8988T (cell line): ENCODE results near the gene MAGEF1.

Source experiments
- DNase-seq: peaks from one replicate; pipeline ENCODE4 v3.0.0; 2011

Gene MAGEF1

GRCh38 chr3:184663756-184664155 is 48.1 kb downstream of the MAGEF1 start:
- DNase-seq = no peak

DNA sequence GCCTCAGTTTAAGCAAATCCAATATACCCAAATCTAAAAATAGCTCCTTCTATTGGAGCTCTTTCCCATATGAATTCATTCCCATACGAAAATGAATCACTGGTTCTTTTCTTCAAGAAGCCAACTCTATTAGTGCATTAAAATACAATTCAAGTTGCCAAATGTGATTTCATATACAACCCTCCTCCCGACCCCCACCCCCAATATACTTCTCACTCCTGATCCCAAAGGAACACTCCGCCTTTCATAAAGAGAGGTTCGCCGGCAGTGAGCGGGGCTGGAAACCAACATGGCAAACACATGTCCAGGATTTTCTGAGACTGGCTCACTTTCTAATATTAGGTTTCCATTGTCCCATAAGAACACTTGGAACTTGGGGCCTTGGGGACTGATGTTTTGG is 48.5 kb downstream of the MAGEF1 start:
- no peak for DNase-seq

DNA sequence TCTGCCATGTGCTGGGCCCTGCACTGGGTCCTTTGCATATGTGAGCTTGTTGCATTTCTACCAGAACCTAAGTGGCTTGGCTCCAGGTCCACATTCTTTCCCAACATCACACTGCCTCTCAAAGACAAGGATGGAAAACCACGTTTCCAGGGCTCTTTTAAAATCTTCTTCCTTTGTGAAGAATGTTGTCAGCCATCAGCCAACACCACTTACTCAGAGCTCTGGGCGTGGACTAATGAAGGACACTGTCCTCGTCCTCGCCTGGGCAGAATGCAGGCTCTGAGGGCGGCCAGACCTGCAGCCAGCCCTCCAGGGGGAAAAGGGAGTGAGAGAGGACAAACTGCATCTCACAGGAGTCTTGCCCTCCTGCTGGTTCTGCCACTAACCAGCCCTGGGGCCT is 49.7 kb downstream of the MAGEF1 start:
- no peak for DNase-seq

DNA sequence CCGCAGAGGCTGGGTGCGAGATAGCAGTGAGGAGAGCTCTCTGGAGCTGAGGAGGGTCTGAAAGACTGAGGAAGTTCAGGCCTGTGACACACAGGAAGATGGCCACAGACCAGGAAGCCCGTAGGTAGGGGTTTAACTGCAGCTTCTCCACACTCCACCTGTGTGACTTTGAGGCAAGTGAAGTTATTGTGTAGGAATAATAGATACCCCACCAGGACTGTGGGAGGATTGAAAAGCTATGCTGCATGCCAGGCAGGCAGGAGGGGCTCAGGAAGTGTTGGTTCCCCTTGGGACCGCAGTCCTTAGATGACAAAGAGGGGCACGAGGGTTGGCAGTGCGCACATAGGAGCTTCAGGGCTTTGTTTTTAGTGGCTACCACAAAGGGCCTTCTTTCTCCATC is 50.9 kb downstream of the MAGEF1 start:
- no peak for DNase-seq
